ENCODE results near the gene TMTC3.

The TMTC3 gene

DNA sequence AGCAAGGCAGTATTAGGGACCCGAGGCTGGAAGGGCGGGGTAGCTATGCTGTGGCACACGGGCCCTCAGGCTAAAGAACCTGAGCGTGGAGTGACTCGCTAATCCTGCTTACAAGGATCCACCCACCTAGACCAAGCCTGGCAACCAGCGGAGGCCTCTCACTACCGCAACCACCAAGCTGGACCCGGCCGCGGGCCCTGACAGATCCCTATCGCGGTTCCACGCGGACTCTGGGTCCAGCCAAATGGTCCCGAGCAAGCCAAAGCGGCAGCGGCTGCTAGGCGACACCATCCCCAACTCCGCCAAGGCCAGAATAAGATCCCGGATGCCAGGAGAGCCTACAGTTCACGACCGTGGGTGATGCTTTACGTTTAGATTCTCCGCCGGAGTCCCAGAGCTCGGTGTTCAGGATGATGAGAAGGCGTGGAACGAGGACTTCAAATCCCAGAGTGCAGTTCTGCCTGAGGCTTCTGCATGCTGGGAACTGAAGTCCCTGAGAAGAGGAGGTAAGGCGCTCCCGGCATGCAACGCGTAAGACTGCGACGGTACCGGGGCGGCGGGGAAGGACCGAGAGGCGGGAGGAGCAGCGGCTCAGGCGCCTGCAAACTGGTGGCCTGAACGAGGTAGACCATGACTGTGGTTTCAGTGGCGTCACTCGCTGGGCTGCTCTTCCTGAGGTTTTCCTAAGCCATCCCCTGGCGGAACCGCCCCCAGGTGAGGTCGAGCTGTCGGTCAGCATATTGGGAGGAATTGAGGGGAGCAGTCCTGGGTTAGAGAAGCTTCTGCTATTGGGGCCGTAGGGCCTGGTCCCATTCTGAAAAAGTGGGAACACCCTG is at the start of gene TMTC3, which contains the start of gene CEP290:
Gene TMTC3, plus strand, starts transcription at position 534 of the 836 bp plus-strand sequence. CDS start 6,009 bp downstream, outside the sequence.
Gene CEP290, minus strand, starts transcription at position 315 of the 836 bp plus-strand sequence. CDS start 781 bp downstream, outside the sequence.
- H3K4me3 ChIP-seq (ENCODE audit: low read depth, low read length): peak within 1 kb of the TSS; percentile 95
- TF ChIP-seq, protein P1, sequence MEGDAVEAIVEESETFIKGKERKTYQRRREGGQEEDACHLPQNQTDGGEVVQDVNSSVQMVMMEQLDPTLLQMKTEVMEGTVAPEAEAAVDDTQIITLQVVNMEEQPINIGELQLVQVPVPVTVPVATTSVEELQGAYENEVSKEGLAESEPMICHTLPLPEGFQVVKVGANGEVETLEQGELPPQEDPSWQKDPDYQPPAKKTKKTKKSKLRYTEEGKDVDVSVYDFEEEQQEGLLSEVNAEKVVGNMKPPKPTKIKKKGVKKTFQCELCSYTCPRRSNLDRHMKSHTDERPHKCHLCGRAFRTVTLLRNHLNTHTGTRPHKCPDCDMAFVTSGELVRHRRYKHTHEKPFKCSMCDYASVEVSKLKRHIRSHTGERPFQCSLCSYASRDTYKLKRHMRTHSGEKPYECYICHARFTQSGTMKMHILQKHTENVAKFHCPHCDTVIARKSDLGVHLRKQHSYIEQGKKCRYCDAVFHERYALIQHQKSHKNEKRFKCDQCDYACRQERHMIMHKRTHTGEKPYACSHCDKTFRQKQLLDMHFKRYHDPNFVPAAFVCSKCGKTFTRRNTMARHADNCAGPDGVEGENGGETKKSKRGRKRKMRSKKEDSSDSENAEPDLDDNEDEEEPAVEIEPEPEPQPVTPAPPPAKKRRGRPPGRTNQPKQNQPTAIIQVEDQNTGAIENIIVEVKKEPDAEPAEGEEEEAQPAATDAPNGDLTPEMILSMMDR (IDR thresholded peaks at IDR 0.05; ENCODE audit: low read depth, low read length): no peak

DNA sequence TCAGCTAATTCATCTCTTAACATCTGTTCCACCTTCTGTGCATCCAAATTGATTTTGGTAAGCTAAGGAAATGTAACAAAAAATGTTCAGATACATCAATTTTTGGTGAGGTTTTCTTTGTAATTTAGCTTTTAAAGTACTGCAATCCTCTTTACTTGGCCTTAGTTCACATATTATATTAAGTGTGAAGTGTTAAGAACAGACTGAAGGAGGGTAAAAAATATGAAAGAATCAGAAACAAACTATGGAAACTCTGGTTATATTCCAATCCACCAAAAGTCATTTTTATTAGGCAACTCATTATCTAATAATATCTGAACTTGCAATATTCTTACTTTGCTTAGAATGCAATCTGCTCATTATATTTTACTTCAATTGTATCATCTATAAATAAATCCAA is 49.3 kb upstream of the TMTC3 start:
- TF ChIP-seq, protein P1 (IDR thresholded peaks at IDR 0.05; ENCODE audit: low read depth, low read length): no peak
- H3K4me3 ChIP-seq (ENCODE audit: low read depth, low read length): no peak overlapping the region

DNA sequence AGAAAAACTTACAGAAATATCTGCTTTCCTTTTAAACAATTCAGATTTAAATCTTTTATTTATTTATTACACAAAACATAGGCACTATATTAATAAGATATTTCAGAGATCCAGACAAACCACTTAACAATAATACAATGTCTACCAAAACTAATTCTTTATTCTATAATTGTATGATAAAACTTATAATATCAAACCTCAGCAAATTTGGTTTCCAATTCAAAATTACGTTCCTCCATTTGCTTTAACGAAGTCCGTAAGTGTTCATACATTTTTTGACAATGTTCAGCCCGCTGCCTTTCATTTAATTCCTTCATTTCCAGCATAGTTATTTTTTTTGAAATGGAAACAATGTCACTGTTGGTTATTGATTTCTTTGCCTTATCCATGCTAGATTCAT is 48.5 kb upstream of the TMTC3 start:
- TF ChIP-seq, protein P1 (IDR thresholded peaks at IDR 0.05; ENCODE audit: low read depth, low read length): no peak
- no peak overlapping the region for H3K4me3 ChIP-seq (ENCODE audit: low read depth, low read length)

DNA sequence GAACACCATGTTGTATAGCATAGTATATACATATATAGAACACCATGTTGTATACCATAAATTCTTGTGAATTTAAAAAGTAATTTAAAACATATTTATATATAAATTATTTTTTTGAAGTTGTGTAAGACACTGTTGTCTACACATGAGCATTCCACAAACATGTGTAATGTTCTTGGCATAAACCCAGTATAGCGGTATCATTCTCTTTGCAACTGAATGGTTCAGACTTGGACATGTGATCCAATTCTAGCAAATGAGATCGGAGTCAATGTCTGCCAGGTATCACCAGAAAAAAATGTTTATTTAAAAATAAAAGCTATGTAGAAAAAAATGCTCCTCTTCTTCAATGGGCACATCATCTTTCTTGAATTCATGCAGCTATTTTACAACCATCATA is 34.1 kb upstream of the TMTC3 start:
- H3K4me3 ChIP-seq (ENCODE audit: low read depth, low read length): no peak overlapping the region

DNA sequence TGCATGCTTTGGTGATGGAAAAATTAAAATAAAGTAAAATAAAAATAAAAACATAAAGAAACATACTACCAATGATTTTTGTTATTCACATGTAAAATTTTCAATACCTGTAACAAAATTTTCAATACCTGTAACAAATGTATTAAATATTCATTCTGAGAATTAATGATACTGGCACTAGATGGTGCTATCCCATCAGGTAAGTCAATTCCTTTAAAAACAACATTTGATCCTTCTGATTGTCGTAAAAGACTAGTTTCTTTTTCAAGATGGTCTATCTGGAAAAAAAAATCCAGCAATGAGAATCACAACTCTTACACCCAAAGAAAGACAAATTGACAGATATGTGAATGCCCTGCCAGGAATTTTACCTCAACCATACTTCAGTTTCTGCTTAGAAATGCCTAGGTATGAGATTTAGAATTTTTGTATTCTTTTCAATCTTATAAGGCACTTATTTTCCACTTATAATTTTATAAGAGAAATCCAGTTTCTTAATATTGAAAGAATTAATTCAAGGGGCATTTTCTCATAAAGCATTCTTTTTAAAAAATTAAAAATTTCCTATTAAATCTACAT is 30.9 kb upstream of the TMTC3 start:
- no peak overlapping the region for H3K4me3 ChIP-seq (ENCODE audit: low read depth, low read length)
- TF ChIP-seq, protein P1 (IDR thresholded peaks at IDR 0.05; ENCODE audit: low read depth, low read length): no peak

More for the DNA sequence above, 34.1 kb upstream of the TMTC3 start:
- TF ChIP-seq, protein P1 (IDR thresholded peaks at IDR 0.05; ENCODE audit: low read depth, low read length): no peak

DNA sequence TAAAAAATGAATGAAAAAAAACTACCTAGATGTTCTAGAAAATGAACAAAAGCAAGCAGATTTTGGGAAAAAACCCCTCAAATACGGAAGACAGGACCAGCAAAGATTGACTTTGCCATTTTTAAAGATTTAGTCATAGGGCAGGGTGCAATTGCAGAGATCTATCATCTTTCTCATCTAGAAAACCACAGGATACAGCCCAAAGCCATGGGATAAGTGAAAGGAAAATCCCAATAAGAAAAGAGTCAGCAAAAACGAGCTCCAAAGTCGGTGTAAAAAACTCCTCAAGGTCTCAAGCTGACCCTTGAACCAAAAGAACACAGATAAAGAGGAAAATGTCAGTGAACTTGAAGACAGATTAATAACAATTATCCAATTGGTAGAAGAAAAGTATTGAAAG is 28.2 kb upstream of the TMTC3 start:
- TF ChIP-seq, protein P1 (IDR thresholded peaks at IDR 0.05; ENCODE audit: low read depth, low read length): no peak

DNA sequence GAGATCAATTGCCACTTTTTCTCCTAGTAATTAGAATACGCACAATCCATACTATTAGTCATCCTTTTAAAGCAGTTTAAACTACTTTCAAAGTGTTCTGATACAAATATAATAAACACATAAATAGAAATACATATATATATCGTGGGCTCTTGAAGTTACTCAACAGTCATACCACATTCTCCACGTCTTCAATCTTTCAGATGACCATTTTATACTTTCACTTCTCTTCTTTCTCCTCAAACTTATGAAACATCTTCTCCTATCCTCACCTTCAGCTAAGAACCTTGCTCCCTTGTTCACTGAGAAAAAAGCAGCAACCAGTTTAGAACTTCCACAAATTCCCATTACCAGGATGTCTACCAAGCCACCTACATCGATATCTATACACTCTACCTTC is 19.4 kb upstream of the TMTC3 start:
- TF ChIP-seq, protein P1 (IDR thresholded peaks at IDR 0.05; ENCODE audit: low read depth, low read length): no peak
- H3K4me3 ChIP-seq (ENCODE audit: low read depth, low read length): no peak overlapping the region

More for the DNA sequence above, 28.2 kb upstream of the TMTC3 start:
- no peak overlapping the region for H3K4me3 ChIP-seq (ENCODE audit: low read depth, low read length)

Measured in WI38 (cell line).